ENCODE data around the gene ZC3HAV1.

DNA sequence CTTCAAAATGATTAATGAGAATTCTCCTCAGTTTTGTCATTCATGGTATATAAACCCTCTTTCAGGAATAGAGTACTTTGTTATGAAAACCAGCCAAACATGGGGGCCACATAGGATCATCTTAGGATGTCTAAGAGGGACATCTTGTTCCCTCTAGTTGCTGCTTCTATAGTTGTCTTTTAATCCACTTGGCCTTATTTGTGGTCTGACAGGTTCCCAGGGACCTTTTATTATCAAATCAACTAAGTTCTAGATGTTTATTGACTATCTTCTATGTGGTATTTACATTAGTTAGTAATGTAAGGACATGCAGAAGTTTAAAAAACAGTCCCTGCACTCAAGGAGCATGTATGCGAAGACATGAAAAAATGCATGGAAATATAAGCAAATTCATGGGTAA, 1.6 kb upstream of the ZC3HAV1 start:
- TF ChIP-seq, protein P1, sequence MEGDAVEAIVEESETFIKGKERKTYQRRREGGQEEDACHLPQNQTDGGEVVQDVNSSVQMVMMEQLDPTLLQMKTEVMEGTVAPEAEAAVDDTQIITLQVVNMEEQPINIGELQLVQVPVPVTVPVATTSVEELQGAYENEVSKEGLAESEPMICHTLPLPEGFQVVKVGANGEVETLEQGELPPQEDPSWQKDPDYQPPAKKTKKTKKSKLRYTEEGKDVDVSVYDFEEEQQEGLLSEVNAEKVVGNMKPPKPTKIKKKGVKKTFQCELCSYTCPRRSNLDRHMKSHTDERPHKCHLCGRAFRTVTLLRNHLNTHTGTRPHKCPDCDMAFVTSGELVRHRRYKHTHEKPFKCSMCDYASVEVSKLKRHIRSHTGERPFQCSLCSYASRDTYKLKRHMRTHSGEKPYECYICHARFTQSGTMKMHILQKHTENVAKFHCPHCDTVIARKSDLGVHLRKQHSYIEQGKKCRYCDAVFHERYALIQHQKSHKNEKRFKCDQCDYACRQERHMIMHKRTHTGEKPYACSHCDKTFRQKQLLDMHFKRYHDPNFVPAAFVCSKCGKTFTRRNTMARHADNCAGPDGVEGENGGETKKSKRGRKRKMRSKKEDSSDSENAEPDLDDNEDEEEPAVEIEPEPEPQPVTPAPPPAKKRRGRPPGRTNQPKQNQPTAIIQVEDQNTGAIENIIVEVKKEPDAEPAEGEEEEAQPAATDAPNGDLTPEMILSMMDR (IDR thresholded peaks at IDR 0.05; ENCODE audit: borderline replicate concordance, extremely low read depth, low read length, poor library complexity, severe bottlenecking): no peak
- TF ChIP-seq EZH2 (IDR thresholded peaks at IDR 0.05; ENCODE audit: borderline replicate concordance, low read depth, low read length, severe bottlenecking): no peak
